HG02870 (cell line): Measurements from ENCODE around the gene COL4A3.
"Not testable (repeated sequence)": the region's sequence is repeated elsewhere in the genome, so short reads cannot be mapped to it uniquely, and the experiment has no call there.

ENCODE experiments used
- ATAC-seq: cut with Tn5 transposase; IDR thresholded peaks from one replicate; pipeline ENCODE4 v1.9.1; 2021; ENCODE audit warnings: mild to moderate bottlenecking, moderate library complexity; ENCODE audit not compliant: unreplicated experiment

Gene COL4A3

GRCh38 chr2:227154986-227155774 lies 9.2 kb upstream of the COL4A3 start:
- no peak for ATAC-seq

GRCh38 chr2:227160164-227160563 lies 4.3 kb upstream of the COL4A3 start:
- ATAC-seq, result no peak

- no peak for ATAC-seq
Observed at GRCh38 chr2:227161947-227162346, 2.5 kb upstream of the COL4A3 start.

GRCh38 chr2:227163485-227163997 lies 883 bp upstream of the COL4A3 start:
- ATAC-seq, result peak; percentile 48

- peak; percentile 74 for ATAC-seq
Observed at GRCh38 chr2:227164763-227165291, 403 bp downstream of the COL4A3 start.

GRCh38 chr2:227171779-227172178 lies 7.4 kb downstream of the COL4A3 start:
- ATAC-seq, result not testable (repeated sequence)

GRCh38 chr2:227177592-227178336 lies 13.3 kb downstream of the COL4A3 start:
- no peak for ATAC-seq

- ATAC-seq, result no peak
Observed at GRCh38 chr2:227179988-227180685, 15.7 kb downstream of the COL4A3 start.

- ATAC-seq, result no peak
Observed at GRCh38 chr2:227180770-227181169, 16.3 kb downstream of the COL4A3 start.

GRCh38 chr2:227182765-227183164 lies 18.3 kb downstream of the COL4A3 start:
- ATAC-seq, result no peak

GRCh38 chr2:227183657-227184367 lies 19.4 kb downstream of the COL4A3 start:
- no peak for ATAC-seq

- no peak for ATAC-seq
Observed at GRCh38 chr2:227185615-227186232, 21.3 kb downstream of the COL4A3 start.

GRCh38 chr2:227186751-227187150 lies 22.3 kb downstream of the COL4A3 start:
- no peak for ATAC-seq

- ATAC-seq, result peak; percentile 70
Observed at GRCh38 chr2:227188292-227188691, 23.9 kb downstream of the COL4A3 start.

GRCh38 chr2:227191367-227191766 lies 26.9 kb downstream of the COL4A3 start:
- no peak for ATAC-seq

- ATAC-seq, result no peak
Observed at GRCh38 chr2:227192491-227192890, 28.1 kb downstream of the COL4A3 start.

GRCh38 chr2:227194219-227194618 lies 29.8 kb downstream of the COL4A3 start:
- no peak for ATAC-seq

- no peak for ATAC-seq
Observed at GRCh38 chr2:227198866-227199265, 34.4 kb downstream of the COL4A3 start.

GRCh38 chr2:227201771-227202170 lies 37.3 kb downstream of the COL4A3 start:
- ATAC-seq, result no peak

GRCh38 chr2:227204452-227204851 lies 40.0 kb downstream of the COL4A3 start:
- ATAC-seq, result no peak
